ENCODE data around the gene UQCRC1.

- TF ChIP-seq CTCF (IDR thresholded peaks at IDR 0.05): no peak
- no peak for TF ChIP-seq EZH2 (IDR thresholded peaks at IDR 0.05; ENCODE audit: borderline replicate concordance, insufficient read depth, low read depth, low read length, poor library complexity, severe bottlenecking)
These were observed 42.4 kb downstream of the UQCRC1 start for GRCh38 chr3:48567090-48567489.
